HepG2 (cell line): ENCODE data around the gene HIRA. TPM values are rescaled to one million over a fixed set of nuclear protein-coding genes. Genes with fewer than 3 reads are reported as not detected.

ENCODE experiments used
- ATF7 ChIP-seq, 2 experiments: fragments of 450-650 bp in 1 of 2; sonication (generic) in 1 of 2; formaldehyde crosslinking in 1 of 2; IDR thresholded peaks; 2 replicates each; pipeline versions ENCODE4 v1.4.0 to v1.6.1; 2016 to 2020; ENCODE audit warnings: antibody characterized with exemption in 1 of 2, mild to moderate bottlenecking in 1 of 2, missing genetic modification reagents in 1 of 2
- ATM ChIP-seq: fragments of 450-650 bp; IDR thresholded peaks from 2 replicates; pipeline ENCODE4 v1.7.1; 2017; ENCODE audit warnings: mild to moderate bottlenecking, borderline replicate concordance
- CREB1 ChIP-seq, 2 experiments: fragments of 450-650 bp in 1 of 2; IDR thresholded peaks; 2 replicates each; pipeline ENCODE4 v1.6.1; 2016 to 2017; ENCODE audit warnings: control low read depth in 1 of 2, mild to moderate bottlenecking in 1 of 2, missing compliant biosample characterization in 1 of 2, missing genetic modification characterization in 1 of 2
- E2F5 ChIP-seq: sonication (generic); formaldehyde crosslinking; conservative IDR thresholded peaks from 2 replicates; pipeline ENCODE4 v1.4.0; 2020; ENCODE audit warnings: missing genetic modification reagents
- ELK4 ChIP-seq: sonication (generic); formaldehyde crosslinking; IDR thresholded peaks from 2 replicates; pipeline ENCODE4 v1.9.0; 2021; ENCODE audit warnings: missing genetic modification reagents, borderline replicate concordance
- GABPA ChIP-seq, 2 experiments: IDR thresholded peaks; 2 replicates each; pipeline ENCODE4 v1.6.1; 2011 to 2016; ENCODE audit warnings: low read depth in 2 of 2, low read length in 1 of 2, missing biosample characterization in 1 of 2, missing genetic modification characterization in 1 of 2
- GABPB1 ChIP-seq: IDR thresholded peaks from 2 replicates; pipeline ENCODE4 v1.6.1; 2016; ENCODE audit warnings: mild to moderate bottlenecking, missing genetic modification reagents, moderate library complexity, missing compliant biosample characterization
- KDM5B ChIP-seq: sonication (generic); formaldehyde crosslinking; IDR thresholded peaks from 2 replicates; pipeline ENCODE4 v1.4.0; 2020; ENCODE audit warnings: missing genetic modification reagents, mild to moderate bottlenecking, borderline replicate concordance
- KMT2B ChIP-seq: IDR thresholded peaks from 2 replicates; pipeline ENCODE4 v1.6.1; 2016; ENCODE audit warnings: missing genetic modification reagents, missing compliant biosample characterization
- MATR3 ChIP-seq: sonication (generic); formaldehyde crosslinking; IDR thresholded peaks from 2 replicates; pipeline ENCODE4 v1.4.0; 2020; ENCODE audit warnings: missing genetic modification reagents
- MYC ChIP-seq: sonication (generic); formaldehyde crosslinking; IDR thresholded peaks from 2 replicates; pipeline ENCODE4 v1.9.0; 2021; ENCODE audit warnings: missing genetic modification reagents, borderline replicate concordance
- NFRKB ChIP-seq: fragments of 450-650 bp; IDR thresholded peaks from 2 replicates; pipeline ENCODE4 v1.6.1; 2017
- NRL ChIP-seq: sonication (generic); formaldehyde crosslinking; IDR thresholded peaks from 2 replicates; pipeline ENCODE4 v1.5.0; 2020; ENCODE audit warnings: missing genetic modification reagents, mild to moderate bottlenecking, moderate library complexity, borderline replicate concordance
- PCBP1 ChIP-seq: fragments of 200-400 bp; formaldehyde crosslinking; IDR thresholded peaks from 2 replicates; pipeline ENCODE4 v1.6.1; 2017; ENCODE audit warnings: mild to moderate bottlenecking, low read depth, low read length, borderline replicate concordance
- PHF8 ChIP-seq: sonication (generic); formaldehyde crosslinking; IDR thresholded peaks from 2 replicates; pipeline ENCODE4 v1.5.0; 2020; ENCODE audit warnings: missing genetic modification reagents
- POLR2AphosphoS5 ChIP-seq: IDR thresholded peaks from 2 replicates; pipeline ENCODE4 v1.6.1; 2012; ENCODE audit warnings: low read depth, low read length
- PRPF4 ChIP-seq: fragments of 200-400 bp; formaldehyde crosslinking; IDR thresholded peaks from 2 replicates; pipeline ENCODE4 v1.6.1; 2016; ENCODE audit warnings: low read length, low read depth; ENCODE audit not compliant: poor library complexity, severe bottlenecking
- RBFOX2 ChIP-seq: fragments of 200-400 bp; formaldehyde crosslinking; IDR thresholded peaks from 2 replicates; pipeline ENCODE4 v1.6.1; 2017; ENCODE audit warnings: low read depth, mild to moderate bottlenecking, low read length
- SIX1 ChIP-seq: sonication (generic); formaldehyde crosslinking; IDR thresholded peaks from 2 replicates; pipeline ENCODE4 v1.4.0; 2020; ENCODE audit warnings: missing genetic modification reagents, borderline replicate concordance
- ZBTB25 ChIP-seq: IDR thresholded peaks from 2 replicates; pipeline ENCODE4 v1.6.1; 2018; ENCODE audit warnings: missing genetic modification reagents
- ZFP36 ChIP-seq: fragments of 150-350 bp; IDR thresholded peaks from 2 replicates; pipeline ENCODE4 v1.6.1; 2018; ENCODE audit warnings: borderline replicate concordance, low read length, low read depth; ENCODE audit not compliant: partially characterized antibody
- ZFX ChIP-seq: sonication (generic); formaldehyde crosslinking; IDR thresholded peaks from 2 replicates; pipeline ENCODE4 v1.4.0; 2020; ENCODE audit warnings: mild to moderate bottlenecking, low read depth, missing genetic modification reagents, moderate library complexity
- ZNF574 ChIP-seq: sonication (generic); formaldehyde crosslinking; IDR thresholded peaks from 2 replicates; pipeline ENCODE4 v1.4.0; 2020; ENCODE audit warnings: missing genetic modification reagents
- polyA plus RNA-seq, 8 experiments: library from polyadenylated mRNA; depleted of rRNA in 3 of 8; stranded (reverse) in 7 of 8; unstranded in 1 of 8; fragments of >200 nt; fragmentation: Illumina TruSeq in 4 of 8; extraction: Trizol in 4 of 8; gene quantifications; 2 replicates each; pipeline versions ENCODE4 v1.2.1 to v1.2.3, GENCODE V29; 2011 to 2016; ENCODE audit warnings: low read depth in 4 of 8, missing spikeins in 1 of 8, mixed read lengths in 1 of 8; ENCODE audit not compliant: insufficient read depth in 1 of 8
- total RNA-seq, 5 experiments: library from RNA; depleted of rRNA; stranded (reverse); fragments of >200 nt; fragmentation: Illumina TruSeq; extraction: Trizol; gene quantifications; 2 replicates each; pipeline ENCODE4 v1.2.3, GENCODE V29; 2016; ENCODE audit warnings: low read depth in 1 of 5

HIRA gene
- total and polyA plus RNA-seq, 2 of the 13 experiments (the other 11 are each of a cell fraction or from before 2014, with no cell fraction given): 21.5 to 29.2 TPM

GRCh38 chr22:19478901-19479354, 47.4 kb upstream of the HIRA start, which contains the start of gene UFD1 (continued):
- TF ChIP-seq ATM (no peak), KDM5B (CRISPR knock-in tag) (peak; percentile 50; the same call in 1 of the 2 replicates), NRL (no peak), PHF8 (CRISPR knock-in tag) (peak; percentile 84), ZFP36 (no peak), ZBTB25 (CRISPR knock-in tag) (0 out of 2 replicates have a peak, but pooled peaks have one; percentile 21), PCBP1 (0 out of 2 replicates have a peak, but pooled peaks have one; percentile 61), KMT2B (peak; percentile 47; the same call in 1 of the 2 replicates), E2F5 (0 out of 2 replicates have a peak, but pooled peaks have one; percentile 23), ZFX (CRISPR knock-in tag) (peak; percentile 51), ELK4 (peak; percentile 74; the same call in 1 of the 2 replicates), CREB1 (IDR thresholded peaks at IDR 0.05) (no peak), CREB1 (CRISPR knock-in tag; IDR thresholded peaks at IDR 0.05) (no peak), RBFOX2 (peak; percentile 80), ZNF574 (CRISPR knock-in tag) (peak; percentile 61), PRPF4 (no peak), MATR3 (no peak), POLR2AphosphoS5 (peak; percentile 54), GABPA (IDR thresholded peaks at IDR 0.05; ENCODE audit: low read depth, low read length) (peak; percentile 74), GABPA (CRISPR knock-in tag; IDR thresholded peaks at IDR 0.05; ENCODE audit: low read depth) (peak; percentile 89), GABPB1 (CRISPR knock-in tag) (peak; percentile 97), MYC (CRISPR knock-in tag) (peak; percentile 43; the same call in 1 of the 2 replicates), SIX1 (CRISPR knock-in tag) (0 out of 2 replicates have a peak, but pooled peaks have one; percentile 11), NFRKB (no peak), ATF7 (IDR thresholded peaks at IDR 0.05) (peak; percentile 79), ATF7 (CRISPR knock-in tag; IDR thresholded peaks at IDR 0.05) (no peak)
